K562 (cell line): Measurements from ENCODE around the gene DNAJB6. TPM values are rescaled to one million over a fixed set of nuclear protein-coding genes. Genes with fewer than 3 reads are reported as not detected.

ENCODE experiments used
- BHLHE40 ChIP-seq: IDR thresholded peaks from 2 replicates; pipeline ENCODE4 v1.6.1; 2011; ENCODE audit warnings: low read length, improper control_type of control experiment
- BMI1 ChIP-seq: fragments of 150-350 bp; IDR thresholded peaks from 2 replicates; pipeline ENCODE4 v1.6.1; 2014; ENCODE audit warnings: low read length
- CBFA2T3 ChIP-seq: fragments of 450-650 bp; IDR thresholded peaks from 2 replicates; pipeline ENCODE4 v1.6.1; 2017
- CBX1 ChIP-seq: sonication (generic); IDR thresholded peaks from 2 replicates; pipeline ENCODE4 v1.6.1; 2016; ENCODE audit warnings: antibody characterized with exemption, low read depth, mild to moderate bottlenecking
- CHCHD3 ChIP-seq: fragments of 250-450 bp; sonication (Bioruptor Pico); IDR thresholded peaks from 2 replicates; pipeline ENCODE4 v2.1.2; 2022; ENCODE audit warnings: mild to moderate bottlenecking
- FOSL1 ChIP-seq: fragments of 200-800 bp; sonication (Bioruptor generic); conservative IDR thresholded peaks from 2 replicates; pipeline ENCODE4 v1.6.1; 2016; ENCODE audit warnings: missing genetic modification characterization, missing compliant biosample characterization
- GTF2E2 ChIP-seq: fragments of 200-800 bp; sonication (Bioruptor generic); IDR thresholded peaks from 2 replicates; pipeline ENCODE4 v1.6.1; 2016; ENCODE audit warnings: missing genetic modification characterization, missing compliant biosample characterization
- LEF1 ChIP-seq: fragments of 450-650 bp; IDR thresholded peaks from 2 replicates; pipeline ENCODE4 v1.6.1; 2016; ENCODE audit warnings: mild to moderate bottlenecking
- MCM5 ChIP-seq: fragments of 450-650 bp; IDR thresholded peaks from 2 replicates; pipeline ENCODE4 v1.6.1; 2016; ENCODE audit warnings: low read depth
- MTA1 ChIP-seq: fragments of 450-650 bp; IDR thresholded peaks from 2 replicates; pipeline ENCODE4 v1.6.1; 2017; ENCODE audit warnings: borderline replicate concordance
- MTA3 ChIP-seq: fragments of 450-650 bp; formaldehyde crosslinking; IDR thresholded peaks from 2 replicates; pipeline ENCODE4 v1.6.1; 2017; ENCODE audit warnings: mild to moderate bottlenecking, borderline replicate concordance
- NEUROD1 ChIP-seq: fragments of 150-350 bp; IDR thresholded peaks from 2 replicates; pipeline ENCODE4 v1.6.1; 2014; ENCODE audit warnings: borderline replicate concordance, low read length, low read depth; ENCODE audit not compliant: partially characterized antibody
- PTTG1 ChIP-seq: fragments of 450-650 bp; IDR thresholded peaks from 2 replicates; pipeline ENCODE4 v1.6.1; 2016; ENCODE audit warnings: low read depth, mild to moderate bottlenecking, missing genetic modification characterization, missing compliant biosample characterization
- SIRT6 ChIP-seq: IDR thresholded peaks from one replicate; pipeline ENCODE4 v1.6.1; 2012; ENCODE audit warnings: low read depth, mild to moderate bottlenecking, control low read depth, inconsistent platforms, low read length, moderate library complexity
- U2AF2 ChIP-seq: fragments of 200-400 bp; formaldehyde crosslinking; optimal IDR thresholded peaks from 2 replicates; pipeline ENCODE3; 2017; ENCODE audit warnings: low read depth, mild to moderate bottlenecking, low read length
- ZNF146 ChIP-seq: IDR thresholded peaks from one replicate; pipeline ENCODE4 v1.6.1; 2018; ENCODE audit warnings: missing compliant biosample characterization; ENCODE audit not compliant: unreplicated experiment
- ZNF165 ChIP-seq: fragments of 250-450 bp; sonication (Bioruptor Pico); IDR thresholded peaks from 2 replicates; pipeline ENCODE4 v1.4.0; 2020; ENCODE audit warnings: borderline replicate concordance
- polyA plus RNA-seq, 8 experiments: library from polyadenylated mRNA; depleted of rRNA in 4 of 8; stranded (reverse) in 5 of 8; unstranded in 3 of 8; fragments of >200 nt; fragmentation: Nextera tagmentation in 2 of 8; fragmentation: Illumina TruSeq in 1 of 8; extraction: Ambion mirVana in 2 of 8; extraction: Trizol in 1 of 8; gene quantifications; 2 replicates each; pipeline versions ENCODE4 v1.2.1 to v1.2.3, GENCODE V29; 2011 to 2014; ENCODE audit warnings: inconsistent platforms in 1 of 8, missing spikeins in 1 of 8
- total RNA-seq, 7 experiments: library from RNA; depleted of rRNA in 6 of 7; stranded (reverse); fragments of >200 nt in 6 of 7; fragmentation: Illumina TruSeq in 2 of 7; extraction: Trizol in 2 of 7; gene quantifications; 2 replicates each; pipeline versions ENCODE4 v1.2.1 to v1.2.3, GENCODE V29; 2011 to 2021; ENCODE audit warnings: low replicate concordance in 1 of 7
- TF ChIP-seq, protein P1 (sequence below): conservative IDR thresholded peaks from 2 replicates; pipeline ENCODE4 v1.6.1; 2011; ENCODE audit warnings: low read depth, mild to moderate bottlenecking, low read length; ENCODE audit not compliant: control insufficient read depth
- TF ChIP-seq, protein P2 (sequence below): fragments of 250-450 bp; sonication (Bioruptor Pico); IDR thresholded peaks from 2 replicates; pipeline ENCODE4 v1.4.0; 2020
- TF ChIP-seq, protein P3 (sequence below): sonication (generic); formaldehyde crosslinking; IDR thresholded peaks from 2 replicates; pipeline ENCODE4 v1.8.0; 2022; ENCODE audit warnings: mild to moderate bottlenecking, missing genetic modification reagents
- TF ChIP-seq, protein P4 (sequence below), 2 experiments: fragments of 450-650 bp; conservative IDR thresholded peaks; 2 replicates each; pipeline ENCODE4 v1.6.1; 2017; ENCODE audit warnings: mild to moderate bottlenecking in 2 of 2, moderate library complexity in 2 of 2

Gene DNAJB6
- total and polyA plus RNA-seq, 9 of the 15 experiments (the other 6 are each of a cell fraction or from before 2014, with no cell fraction given), result 84.5 to 158 (median 135) TPM

DNA sequence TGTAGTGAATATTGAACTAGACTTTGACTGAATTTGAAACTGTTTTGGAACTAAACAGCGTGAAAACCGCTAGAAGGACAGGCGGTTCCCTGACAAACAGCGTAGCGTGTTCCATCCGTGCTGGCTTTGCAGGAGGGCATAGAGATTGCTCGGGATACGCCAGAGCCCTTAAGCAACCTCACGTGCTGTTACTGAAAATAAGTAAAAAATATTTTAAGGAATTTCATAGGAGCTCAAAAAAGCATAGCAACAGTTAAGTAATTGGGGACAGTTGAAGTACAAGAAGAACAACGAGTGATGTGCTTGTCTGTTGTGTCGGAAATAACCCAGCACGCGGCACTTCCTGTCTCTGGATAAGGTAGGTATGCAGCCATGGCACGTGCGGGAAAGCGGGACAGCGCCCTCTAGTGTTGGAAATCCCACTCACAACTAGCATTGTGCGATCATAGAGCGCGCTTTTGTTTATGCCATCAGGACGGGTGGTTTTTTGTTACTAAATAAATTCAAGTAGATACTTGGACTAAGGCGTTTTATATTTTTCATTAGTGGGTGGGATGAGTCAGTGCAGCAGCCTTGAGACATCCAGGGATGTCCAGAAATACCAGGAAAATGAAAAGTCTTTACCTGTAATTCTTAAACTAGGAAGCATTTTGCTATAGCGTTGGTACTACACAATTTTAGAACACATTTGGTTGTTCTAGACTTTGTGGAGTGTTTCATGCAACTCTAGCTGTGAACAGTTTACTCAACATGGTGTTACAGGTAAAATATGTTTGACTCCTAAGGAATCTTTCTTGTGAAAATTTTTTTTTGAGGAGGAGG lies 50.4 kb downstream of the DNAJB6 start (continued):
- TF ChIP-seq, protein P1, sequence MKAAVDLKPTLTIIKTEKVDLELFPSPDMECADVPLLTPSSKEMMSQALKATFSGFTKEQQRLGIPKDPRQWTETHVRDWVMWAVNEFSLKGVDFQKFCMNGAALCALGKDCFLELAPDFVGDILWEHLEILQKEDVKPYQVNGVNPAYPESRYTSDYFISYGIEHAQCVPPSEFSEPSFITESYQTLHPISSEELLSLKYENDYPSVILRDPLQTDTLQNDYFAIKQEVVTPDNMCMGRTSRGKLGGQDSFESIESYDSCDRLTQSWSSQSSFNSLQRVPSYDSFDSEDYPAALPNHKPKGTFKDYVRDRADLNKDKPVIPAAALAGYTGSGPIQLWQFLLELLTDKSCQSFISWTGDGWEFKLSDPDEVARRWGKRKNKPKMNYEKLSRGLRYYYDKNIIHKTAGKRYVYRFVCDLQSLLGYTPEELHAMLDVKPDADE, result peak; percentile 77; the same call in 1 of the 2 replicates
- TF ChIP-seq PTTG1 (tag), result no peak
- TF ChIP-seq SIRT6, result no peak
- peak; percentile 56 for TF ChIP-seq NEUROD1
- TF ChIP-seq, protein P2, sequence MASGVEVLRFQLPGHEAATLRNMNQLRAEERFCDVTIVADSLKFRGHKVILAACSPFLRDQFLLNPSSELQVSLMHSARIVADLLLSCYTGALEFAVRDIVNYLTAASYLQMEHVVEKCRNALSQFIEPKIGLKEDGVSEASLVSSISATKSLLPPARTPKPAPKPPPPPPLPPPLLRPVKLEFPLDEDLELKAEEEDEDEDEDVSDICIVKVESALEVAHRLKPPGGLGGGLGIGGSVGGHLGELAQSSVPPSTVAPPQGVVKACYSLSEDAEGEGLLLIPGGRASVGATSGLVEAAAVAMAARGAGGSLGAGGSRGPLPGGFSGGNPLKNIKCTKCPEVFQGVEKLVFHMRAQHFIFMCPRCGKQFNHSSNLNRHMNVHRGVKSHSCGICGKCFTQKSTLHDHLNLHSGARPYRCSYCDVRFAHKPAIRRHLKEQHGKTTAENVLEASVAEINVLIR, result no peak
- TF ChIP-seq, protein P3, sequence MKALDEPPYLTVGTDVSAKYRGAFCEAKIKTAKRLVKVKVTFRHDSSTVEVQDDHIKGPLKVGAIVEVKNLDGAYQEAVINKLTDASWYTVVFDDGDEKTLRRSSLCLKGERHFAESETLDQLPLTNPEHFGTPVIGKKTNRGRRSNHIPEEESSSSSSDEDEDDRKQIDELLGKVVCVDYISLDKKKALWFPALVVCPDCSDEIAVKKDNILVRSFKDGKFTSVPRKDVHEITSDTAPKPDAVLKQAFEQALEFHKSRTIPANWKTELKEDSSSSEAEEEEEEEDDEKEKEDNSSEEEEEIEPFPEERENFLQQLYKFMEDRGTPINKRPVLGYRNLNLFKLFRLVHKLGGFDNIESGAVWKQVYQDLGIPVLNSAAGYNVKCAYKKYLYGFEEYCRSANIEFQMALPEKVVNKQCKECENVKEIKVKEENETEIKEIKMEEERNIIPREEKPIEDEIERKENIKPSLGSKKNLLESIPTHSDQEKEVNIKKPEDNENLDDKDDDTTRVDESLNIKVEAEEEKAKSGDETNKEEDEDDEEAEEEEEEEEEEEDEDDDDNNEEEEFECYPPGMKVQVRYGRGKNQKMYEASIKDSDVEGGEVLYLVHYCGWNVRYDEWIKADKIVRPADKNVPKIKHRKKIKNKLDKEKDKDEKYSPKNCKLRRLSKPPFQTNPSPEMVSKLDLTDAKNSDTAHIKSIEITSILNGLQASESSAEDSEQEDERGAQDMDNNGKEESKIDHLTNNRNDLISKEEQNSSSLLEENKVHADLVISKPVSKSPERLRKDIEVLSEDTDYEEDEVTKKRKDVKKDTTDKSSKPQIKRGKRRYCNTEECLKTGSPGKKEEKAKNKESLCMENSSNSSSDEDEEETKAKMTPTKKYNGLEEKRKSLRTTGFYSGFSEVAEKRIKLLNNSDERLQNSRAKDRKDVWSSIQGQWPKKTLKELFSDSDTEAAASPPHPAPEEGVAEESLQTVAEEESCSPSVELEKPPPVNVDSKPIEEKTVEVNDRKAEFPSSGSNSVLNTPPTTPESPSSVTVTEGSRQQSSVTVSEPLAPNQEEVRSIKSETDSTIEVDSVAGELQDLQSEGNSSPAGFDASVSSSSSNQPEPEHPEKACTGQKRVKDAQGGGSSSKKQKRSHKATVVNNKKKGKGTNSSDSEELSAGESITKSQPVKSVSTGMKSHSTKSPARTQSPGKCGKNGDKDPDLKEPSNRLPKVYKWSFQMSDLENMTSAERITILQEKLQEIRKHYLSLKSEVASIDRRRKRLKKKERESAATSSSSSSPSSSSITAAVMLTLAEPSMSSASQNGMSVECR (CRISPR knock-in tag), result no peak
- peak; percentile 100 for TF ChIP-seq BHLHE40
- TF ChIP-seq FOSL1 (tag), result 0 out of 2 replicates have a peak, but pooled peaks have one; percentile 15
- TF ChIP-seq U2AF2, result no peak
- TF ChIP-seq CHCHD3 (CRISPR knock-in tag), result no peak
- TF ChIP-seq MCM5, result no peak
- TF ChIP-seq, protein P4, sequence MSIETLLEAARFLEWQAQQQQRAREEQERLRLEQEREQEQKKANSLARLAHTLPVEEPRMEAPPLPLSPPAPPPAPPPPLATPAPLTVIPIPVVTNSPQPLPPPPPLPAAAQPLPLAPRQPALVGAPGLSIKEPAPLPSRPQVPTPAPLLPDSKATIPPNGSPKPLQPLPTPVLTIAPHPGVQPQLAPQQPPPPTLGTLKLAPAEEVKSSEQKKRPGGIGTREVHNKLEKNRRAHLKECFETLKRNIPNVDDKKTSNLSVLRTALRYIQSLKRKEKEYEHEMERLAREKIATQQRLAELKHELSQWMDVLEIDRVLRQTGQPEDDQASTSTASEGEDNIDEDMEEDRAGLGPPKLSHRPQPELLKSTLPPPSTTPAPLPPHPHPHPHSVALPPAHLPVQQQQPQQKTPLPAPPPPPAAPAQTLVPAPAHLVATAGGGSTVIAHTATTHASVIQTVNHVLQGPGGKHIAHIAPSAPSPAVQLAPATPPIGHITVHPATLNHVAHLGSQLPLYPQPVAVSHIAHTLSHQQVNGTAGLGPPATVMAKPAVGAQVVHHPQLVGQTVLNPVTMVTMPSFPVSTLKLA (conservative IDR thresholded peaks at IDR 0.05), result peak; percentile 96
- peak; percentile 74; the same call in 1 of the 2 replicates for TF ChIP-seq LEF1
- TF ChIP-seq CBFA2T3, result peak; percentile 14; the same call in 1 of the 2 replicates
- TF ChIP-seq CBX1, result no peak
- TF ChIP-seq ZNF146, result no peak
- TF ChIP-seq ZNF165 (CRISPR knock-in tag), result no peak
- no peak for TF ChIP-seq GTF2E2 (tag)
- TF ChIP-seq MTA3, result no peak
- TF ChIP-seq BMI1, result no peak
- no peak for TF ChIP-seq MTA1
